Kidney epithelial cell (primary cell): ENCODE data around the gene DDN. TPM values are rescaled to one million over a fixed set of nuclear protein-coding genes. Genes with fewer than 3 reads are reported as not detected.

Experiments
- DNase-seq: peaks from one replicate; pipeline ENCODE4 v3.0.0-alpha.2; 2010; ENCODE audit warnings: low read depth
- H3K27me3 ChIP-seq: 2 replicates; pipeline ENCODE4 v1.6.0; 2011; ENCODE audit warnings: low read length; ENCODE audit not compliant: control insufficient read depth, insufficient read depth
- H3K36me3 ChIP-seq: 2 replicates; pipeline ENCODE4 v1.5.1; 2011; ENCODE audit warnings: low read length; ENCODE audit not compliant: control insufficient read depth, insufficient read depth
- H3K4me3 ChIP-seq: 2 replicates; pipeline ENCODE4 v1.5.1; 2011; ENCODE audit warnings: low read depth, mild to moderate bottlenecking, control low read depth, low read length
- total RNA-seq: library from RNA; depleted of rRNA; stranded (reverse); fragments of >200 nt; gene quantifications from 2 replicates; pipeline ENCODE4 v1.2.3, GENCODE V29; 2015
- TF ChIP-seq, protein P1 (sequence below): IDR thresholded peaks from 2 replicates; pipeline ENCODE4 v1.5.1; 2011; ENCODE audit warnings: mild to moderate bottlenecking, moderate library complexity, low read length, control low read depth, inconsistent platforms; ENCODE audit not compliant: insufficient read depth, poor library complexity, severe bottlenecking

Gene DDN
- total RNA-seq, 1 donor from 2014 or later, result 0.13 TPM

DNA sequence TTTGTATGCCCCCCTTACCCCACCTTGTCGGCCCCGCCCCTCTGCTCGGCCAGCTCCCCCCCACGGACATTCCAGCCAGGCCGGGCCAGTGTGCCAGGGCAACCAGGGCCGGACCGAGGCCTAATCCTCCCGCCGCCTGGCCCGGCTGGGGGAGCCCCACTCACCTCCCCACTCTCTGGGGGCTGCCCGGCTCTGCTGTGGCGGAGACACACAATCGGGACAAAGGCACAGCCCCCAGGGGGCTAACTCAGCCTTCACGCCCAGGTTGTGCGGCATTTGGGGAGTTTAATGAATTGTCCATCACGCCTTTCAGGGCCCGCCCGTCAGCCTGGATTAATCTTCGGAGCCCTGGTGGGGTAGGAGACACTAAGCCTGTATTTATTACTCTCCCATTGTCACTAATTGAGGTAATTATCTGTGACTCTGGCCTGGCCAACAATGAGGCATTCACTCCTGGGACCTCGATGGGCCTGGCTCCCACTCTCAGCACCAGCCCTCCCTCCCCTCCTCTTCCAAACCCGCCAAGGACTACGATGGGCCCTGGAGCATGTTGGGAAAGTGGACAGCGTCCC is 12.4 kb downstream of the DDN start:
- Histone ChIP-seq H3K27me3 (peaks cover 79% of the 10 kb centered on the region), H3K36me3 (no peaks in the 10 kb centered on the region), H3K4me3 (no peak overlapping the region)
- TF ChIP-seq, protein P1, sequence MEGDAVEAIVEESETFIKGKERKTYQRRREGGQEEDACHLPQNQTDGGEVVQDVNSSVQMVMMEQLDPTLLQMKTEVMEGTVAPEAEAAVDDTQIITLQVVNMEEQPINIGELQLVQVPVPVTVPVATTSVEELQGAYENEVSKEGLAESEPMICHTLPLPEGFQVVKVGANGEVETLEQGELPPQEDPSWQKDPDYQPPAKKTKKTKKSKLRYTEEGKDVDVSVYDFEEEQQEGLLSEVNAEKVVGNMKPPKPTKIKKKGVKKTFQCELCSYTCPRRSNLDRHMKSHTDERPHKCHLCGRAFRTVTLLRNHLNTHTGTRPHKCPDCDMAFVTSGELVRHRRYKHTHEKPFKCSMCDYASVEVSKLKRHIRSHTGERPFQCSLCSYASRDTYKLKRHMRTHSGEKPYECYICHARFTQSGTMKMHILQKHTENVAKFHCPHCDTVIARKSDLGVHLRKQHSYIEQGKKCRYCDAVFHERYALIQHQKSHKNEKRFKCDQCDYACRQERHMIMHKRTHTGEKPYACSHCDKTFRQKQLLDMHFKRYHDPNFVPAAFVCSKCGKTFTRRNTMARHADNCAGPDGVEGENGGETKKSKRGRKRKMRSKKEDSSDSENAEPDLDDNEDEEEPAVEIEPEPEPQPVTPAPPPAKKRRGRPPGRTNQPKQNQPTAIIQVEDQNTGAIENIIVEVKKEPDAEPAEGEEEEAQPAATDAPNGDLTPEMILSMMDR, result no peak
- DNase-seq, result no peak

DNA sequence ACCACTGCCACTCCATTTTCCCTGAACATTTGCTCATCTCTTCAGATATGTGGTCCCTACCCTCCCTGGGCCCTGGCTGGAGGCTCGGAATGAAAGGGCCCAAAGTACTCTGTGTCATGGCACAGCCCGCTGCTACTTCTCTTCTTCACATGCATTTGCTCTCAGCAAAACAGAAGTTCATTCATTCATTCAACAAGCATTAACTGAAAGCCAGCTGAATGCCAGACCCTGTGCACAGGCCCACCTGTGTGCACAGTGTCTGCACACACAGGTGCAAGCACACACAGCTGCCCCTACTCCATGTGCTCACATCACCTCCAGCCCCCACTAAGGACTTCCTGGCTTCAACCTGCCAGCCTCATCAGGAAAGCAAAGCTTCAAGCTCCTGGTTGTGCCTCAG is 13.3 kb downstream of the DDN start:
- TF ChIP-seq, protein P1, result no peak
- DNase-seq, result no peak
- Histone ChIP-seq H3K4me3 (no peak overlapping the region), H3K36me3 (no peaks in the 10 kb centered on the region), H3K27me3 (peaks cover 83% of the 10 kb centered on the region)

DNA sequence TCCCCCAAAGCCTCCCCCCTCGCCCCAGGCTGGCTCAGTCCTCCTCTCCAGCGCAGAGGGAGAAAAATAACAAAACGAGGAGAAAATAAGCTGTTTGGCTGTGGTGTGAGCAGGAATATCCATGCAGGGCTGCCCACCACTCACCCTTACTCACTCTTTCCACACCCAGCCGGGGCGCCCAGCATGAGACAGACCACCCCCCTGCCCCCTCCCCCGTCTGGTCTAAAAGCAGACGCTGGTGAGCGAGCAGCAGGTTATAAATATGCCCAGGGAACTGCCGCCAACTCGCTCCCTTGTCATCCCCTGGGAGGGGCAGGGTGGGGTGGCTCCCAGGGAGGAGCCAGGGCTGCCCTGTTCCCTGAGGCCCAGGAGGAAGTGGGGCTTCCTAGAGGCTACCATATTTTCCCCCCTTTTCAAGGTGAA is 13.7 kb downstream of the DDN start:
- Histone ChIP-seq H3K27me3 (peaks cover 84% of the 10 kb centered on the region), H3K4me3 (no peak overlapping the region), H3K36me3 (no peaks in the 10 kb centered on the region)
- DNase-seq, result no peak
- TF ChIP-seq, protein P1, result no peak

DNA sequence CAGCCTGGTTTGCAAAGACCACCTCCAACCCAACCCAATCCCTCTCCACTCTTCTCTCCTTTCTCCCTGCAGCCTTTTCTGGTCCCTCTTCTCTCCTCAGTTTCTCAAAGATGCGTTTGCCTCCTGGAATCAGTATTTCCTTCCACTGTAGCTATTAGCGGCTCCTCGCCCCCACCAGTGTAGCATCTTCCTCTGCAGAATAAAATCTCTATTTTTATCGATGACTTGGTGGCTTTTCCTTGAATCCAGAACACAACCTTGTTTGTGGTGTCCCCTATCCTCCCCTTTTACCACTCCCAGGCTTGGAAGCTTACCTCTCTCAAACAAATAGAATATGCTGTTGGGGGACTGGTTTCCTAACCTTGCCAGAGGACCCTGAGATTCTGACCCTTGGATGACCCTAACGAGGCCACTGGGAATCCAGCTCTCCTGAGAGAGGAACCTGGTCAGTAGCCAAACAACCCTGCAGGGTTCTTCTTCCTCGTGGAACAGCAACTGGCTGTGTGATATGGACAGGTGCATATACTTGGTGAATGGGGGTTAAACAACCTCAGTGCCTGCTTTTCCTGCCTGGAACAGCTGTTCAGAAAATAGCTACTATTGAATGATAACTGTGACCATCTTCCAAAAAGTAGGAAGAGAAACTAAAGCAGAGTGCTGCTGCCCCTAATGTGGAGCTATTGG is 16.6 kb downstream of the DDN start:
- Histone ChIP-seq H3K27me3 (peaks cover 95% of the 10 kb centered on the region), H3K4me3 (no peak overlapping the region), H3K36me3 (no peaks in the 10 kb centered on the region)
- DNase-seq, result no peak
- TF ChIP-seq, protein P1, result no peak

DNA sequence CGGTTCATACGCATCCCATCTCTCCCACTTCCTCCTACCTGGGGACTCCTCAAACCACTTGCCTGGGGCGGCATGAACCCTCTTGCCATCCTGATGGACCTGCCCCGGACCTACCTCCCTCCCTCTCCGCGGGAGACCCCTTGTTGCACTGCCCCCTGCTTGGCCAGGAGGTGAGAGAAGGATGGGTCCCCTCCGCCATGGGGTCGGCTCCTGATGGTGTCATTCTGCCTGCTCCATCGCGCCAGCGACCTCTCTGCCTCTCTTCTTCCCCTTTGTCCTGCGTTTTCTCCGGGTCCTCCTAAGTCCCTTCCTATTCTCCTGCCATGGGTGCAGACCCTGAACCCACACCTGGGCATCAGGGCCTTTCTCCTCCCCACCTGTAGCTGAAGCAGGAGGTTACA is 17.4 kb downstream of the DDN start:
- Histone ChIP-seq H3K36me3 (no peaks in the 10 kb centered on the region), H3K4me3 (no peak overlapping the region), H3K27me3 (peaks cover 95% of the 10 kb centered on the region)
- TF ChIP-seq, protein P1, result no peak
- DNase-seq, result no peak
